DLD1 (cell line): Measurements from ENCODE around the gene LIPC.
"Not testable (repeated sequence)": the region's sequence is repeated elsewhere in the genome, so short reads cannot be mapped to it uniquely, and the experiment has no call there.

Experiments used
- in situ Hi-C: cut with HindIII; loops from 2 replicates; pipeline ENCODE4 v1.10.0; 2017; ENCODE audit warnings: low sequenced_read_pairs

Gene LIPC

DNA sequence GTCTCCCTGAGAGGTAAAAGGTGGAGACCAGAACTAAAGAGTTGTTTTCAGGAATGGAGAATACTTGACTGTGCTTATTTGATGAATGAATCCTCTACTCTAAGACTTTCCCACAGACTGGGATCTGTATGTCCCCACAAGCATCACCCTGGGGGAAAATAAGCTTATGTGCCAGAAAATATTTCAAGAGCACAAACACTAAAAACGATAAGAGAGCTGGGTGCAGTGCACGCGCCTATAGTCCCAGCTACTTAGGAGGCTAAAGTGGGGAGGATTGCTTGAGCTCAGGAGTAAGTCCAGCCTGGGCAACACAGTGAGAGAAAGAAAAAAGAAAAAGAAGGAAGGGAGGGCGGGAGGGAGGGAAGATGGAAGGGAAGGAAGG lies 167.0 kb downstream of the LIPC start:
- in situ Hi-C loops, result no loop called here

DNA sequence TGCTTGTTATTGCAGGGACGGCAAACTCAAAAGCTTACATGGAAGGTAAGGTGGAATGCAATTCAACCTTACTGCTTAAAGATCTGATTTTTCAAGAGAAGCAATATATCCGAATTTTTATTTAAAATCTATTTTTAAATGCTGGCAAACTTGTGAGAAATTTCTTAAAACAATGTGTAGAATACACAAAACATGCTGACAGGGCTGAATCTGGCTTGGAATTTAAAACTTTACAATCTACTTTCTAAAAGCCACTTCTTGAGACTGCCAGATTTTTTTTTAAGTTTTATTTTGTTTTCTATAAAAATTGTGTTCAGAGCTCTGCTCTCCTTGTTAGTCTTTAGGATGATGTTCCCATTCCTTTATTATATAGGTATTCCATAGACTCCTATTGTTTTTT lies 171.0 kb downstream of the LIPC start:
- in situ Hi-C loops, result no loop called here

DNA sequence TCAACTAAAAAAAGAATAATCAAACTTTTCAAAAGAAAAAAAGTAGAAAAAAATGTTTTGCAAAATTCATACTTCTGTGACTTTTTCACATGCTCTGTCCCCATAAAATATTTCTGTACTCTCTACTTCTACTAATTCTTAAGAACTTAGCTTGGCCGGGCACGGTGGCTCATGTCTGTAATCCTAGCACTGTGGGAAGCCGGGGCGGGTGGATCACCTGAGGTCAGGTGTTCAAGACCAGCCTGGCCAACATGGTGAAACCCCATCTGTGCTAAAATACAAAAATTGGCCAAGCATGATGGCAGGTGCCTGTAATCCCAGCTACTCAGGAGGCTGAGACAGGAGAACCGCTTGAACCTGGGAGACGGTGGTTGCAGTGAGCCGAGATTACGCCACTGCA lies 172.1 kb downstream of the LIPC start:
- in situ Hi-C loops, result not testable (repeated sequence)

DNA sequence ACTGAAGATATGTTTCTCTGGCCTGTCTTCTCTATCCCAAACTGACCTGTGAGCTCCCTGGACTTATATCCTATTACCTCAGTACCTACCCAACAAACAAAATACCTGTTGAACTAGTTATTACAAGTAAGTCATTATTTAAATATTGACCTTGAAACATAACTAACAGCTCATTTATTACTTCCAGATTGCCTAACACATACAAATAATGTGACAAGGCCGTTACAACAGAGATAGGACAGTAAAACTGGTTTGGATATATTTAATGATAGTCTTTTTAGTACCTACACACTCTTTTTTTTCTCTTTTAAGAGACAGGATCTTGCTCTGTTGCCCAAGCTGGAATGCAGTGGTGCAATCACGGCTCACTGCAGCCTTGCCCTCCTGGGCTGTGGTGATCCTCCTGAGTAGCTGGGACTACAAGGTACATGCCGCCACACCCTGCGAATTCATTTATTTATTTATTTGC lies 172.7 kb downstream of the LIPC start:
- in situ Hi-C loops, result no loop called here

DNA sequence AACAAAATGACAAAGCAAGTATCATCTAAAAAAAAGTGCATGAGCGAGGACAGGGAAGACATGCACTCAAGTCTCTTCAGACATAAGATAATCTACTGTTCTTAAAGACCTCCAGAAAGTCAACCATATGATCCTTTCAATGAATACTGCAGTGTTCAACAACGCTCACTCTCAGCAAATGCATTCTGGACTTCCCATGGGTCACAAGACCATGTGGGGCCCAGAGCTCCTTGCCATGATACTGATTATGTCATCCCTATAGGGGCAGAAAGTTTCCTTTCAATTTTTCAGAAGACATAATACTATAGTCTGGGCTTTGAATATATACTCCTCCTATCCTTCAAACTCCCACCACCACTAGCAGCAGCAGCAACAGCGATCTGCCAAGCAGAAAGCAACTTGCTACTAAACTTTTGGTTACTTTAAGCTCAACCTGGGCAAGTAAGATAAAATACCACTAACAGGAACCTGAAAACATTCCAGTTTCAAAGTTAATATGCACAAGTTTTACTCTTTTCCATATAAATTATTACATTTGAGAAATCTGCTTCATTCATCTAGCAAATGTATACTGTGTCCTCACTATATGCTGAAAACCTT lies 174.2 kb downstream of the LIPC start:
- in situ Hi-C loops, result no loop called here

DNA sequence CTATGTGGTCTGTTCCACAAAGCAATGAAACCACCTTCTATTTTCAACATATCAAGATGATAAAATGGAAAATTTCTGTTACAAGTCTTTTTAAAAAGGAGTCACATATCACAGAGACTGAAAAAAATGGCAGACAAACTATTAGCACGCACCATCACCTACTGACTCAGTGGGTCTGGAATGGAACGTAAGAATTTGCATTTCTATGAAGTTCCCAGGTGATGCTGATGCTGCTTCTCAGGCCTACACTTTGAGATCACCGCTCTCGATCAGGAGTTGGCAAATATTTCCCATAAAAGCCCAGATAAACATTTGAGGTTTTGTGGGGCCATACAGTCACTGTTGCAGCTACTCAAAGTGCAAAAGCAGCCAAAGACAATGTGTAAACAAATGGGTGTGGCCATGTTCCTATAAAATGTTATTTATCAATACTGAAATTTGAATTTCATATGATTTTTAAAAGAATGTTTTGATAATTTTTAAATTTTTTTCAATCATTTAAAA lies 174.8 kb downstream of the LIPC start:
- in situ Hi-C loops, result no loop called here

DNA sequence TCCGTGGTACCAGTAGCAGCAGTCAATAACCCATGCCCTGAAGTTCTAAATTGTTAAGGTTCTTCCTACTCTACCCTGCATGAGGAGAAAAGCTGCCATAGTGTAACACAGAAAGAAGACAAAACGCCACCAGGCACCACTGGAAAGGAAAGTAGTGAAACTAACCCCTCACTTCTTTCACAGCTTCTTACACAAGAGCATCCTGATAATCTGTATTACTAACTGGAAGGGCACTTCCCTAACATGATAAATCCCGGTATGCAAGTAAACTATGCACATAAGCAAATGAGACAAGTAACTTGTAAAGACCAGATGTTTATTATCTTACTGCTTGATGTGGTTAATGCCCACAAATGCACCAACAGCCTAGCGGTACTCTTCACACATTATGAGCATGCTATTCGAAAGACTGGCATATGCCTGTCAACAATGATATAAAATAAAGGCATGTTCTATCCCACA lies 176.4 kb downstream of the LIPC start:
- in situ Hi-C loops, result no loop called here

DNA sequence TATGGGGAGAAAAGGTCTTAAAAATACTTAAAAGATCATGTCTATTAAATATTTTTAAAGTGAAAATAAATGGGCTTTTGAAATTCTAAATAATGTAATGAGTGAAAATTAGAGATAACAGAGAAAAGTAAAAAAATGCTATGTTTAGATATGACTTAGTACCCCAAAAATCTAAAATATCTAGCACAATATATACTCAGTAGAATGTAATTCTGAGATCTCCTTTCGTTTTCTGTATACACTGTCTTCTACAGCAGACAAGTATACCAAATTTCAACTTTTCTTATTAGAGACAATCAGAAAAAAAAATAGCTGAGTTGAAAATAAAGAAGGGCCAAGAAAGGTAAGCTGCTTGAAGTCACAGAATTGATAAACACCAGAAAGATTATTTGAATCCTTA lies 176.9 kb downstream of the LIPC start:
- in situ Hi-C loops, result no loop called here

DNA sequence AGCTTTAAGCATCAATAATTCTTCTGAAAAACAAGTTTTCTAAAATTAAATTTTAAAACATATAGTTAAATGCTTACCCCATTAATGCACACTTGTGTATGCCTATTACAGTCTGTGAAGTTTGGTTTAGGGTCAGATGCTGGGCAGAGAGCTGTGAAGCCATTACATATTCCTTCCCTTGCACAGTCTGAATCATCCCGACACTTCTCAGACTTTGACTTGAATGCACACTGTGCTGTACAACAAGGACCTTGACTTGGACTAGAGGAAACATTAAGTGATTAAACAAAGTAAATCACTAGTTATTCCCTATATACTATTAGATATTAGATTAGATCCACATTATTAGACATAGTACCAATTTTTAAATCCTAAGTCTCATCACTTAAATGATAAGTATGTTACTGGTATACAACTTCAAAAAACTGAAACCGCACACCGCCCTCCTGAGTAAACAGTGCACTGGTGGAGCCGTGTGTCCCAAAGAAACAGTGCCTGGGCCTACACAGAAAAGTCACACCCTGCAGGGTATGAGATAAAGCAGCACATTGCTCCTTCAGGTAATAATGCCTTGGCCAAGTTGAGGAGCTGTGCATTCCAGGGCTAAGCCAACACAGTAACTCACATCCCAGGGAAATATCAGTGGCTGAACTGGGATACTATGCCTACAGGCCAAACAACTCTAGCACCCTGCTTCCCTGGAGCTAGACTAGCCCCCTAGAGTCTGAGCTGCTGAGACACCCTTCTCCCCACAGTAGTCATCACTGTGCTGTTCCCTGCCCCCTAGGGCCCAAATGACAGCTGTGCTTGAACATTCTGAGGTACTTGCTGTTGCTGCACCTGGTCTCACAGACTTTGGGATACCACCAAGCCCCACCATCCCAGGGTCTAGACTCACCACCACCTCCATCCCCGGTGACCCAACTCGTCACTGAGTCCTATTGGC lies 180.2 kb downstream of the LIPC start:
- in situ Hi-C loops, result no loop called here

DNA sequence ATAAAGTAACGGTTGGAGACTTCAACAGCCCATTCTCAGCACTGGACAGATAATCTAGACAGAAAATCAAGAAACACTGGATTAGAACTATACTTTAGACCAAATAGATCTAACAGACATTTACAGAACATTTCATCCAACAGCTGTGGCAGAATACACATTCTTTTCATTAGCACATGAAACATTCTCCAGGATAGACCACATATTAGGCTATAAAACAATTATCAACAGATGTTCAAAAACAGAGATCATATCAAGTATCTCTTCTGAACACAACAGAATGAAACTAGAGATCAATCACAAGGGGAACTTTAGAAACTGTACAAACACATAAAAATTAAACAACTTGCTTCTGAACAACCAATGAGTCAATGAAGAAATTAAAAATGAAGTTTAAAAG lies 184.4 kb downstream of the LIPC start:
- in situ Hi-C loops, result no loop called here
